NCI-H2107 treated with DMSO at 0.1 percent for 48 hours (cell line): Measurements from ENCODE around the gene COL6A6.
"Not testable (repeated sequence)": the region's sequence is repeated elsewhere in the genome, so short reads cannot be mapped to it uniquely, and the experiment has no call there.

Experiments used
- DNase-seq: peaks from one replicate; lab custom pipeline; 2025; ENCODE audit not compliant: unreplicated experiment; lab: John Stamatoyannopoulos, UW

COL6A6 gene

GRCh38 chr3:130529486-130530215 lies 12.7 kb downstream of the COL6A6 start:
- peak; percentile 88 for DNase-seq

GRCh38 chr3:130533247-130533646 lies 16.3 kb downstream of the COL6A6 start:
- no peak for DNase-seq

GRCh38 chr3:130537673-130538304 lies 20.8 kb downstream of the COL6A6 start:
- no peak for DNase-seq

- no peak for DNase-seq
Measured at GRCh38 chr3:130539005-130539404, 22.0 kb downstream of the COL6A6 start.

GRCh38 chr3:130543322-130543721 lies 26.3 kb downstream of the COL6A6 start:
- no peak for DNase-seq

GRCh38 chr3:130546920-130547679 lies 30.1 kb downstream of the COL6A6 start:
- DNase-seq: no peak

GRCh38 chr3:130547680-130548065 lies 30.7 kb downstream of the COL6A6 start:
- not testable (repeated sequence) for DNase-seq

GRCh38 chr3:130548356-130548755 lies 31.4 kb downstream of the COL6A6 start:
- peak; percentile 35 for DNase-seq

GRCh38 chr3:130557336-130558035 lies 40.5 kb downstream of the COL6A6 start:
- DNase-seq: no peak

GRCh38 chr3:130558366-130558765 lies 41.4 kb downstream of the COL6A6 start:
- no peak for DNase-seq

GRCh38 chr3:130565224-130565623 lies 48.2 kb downstream of the COL6A6 start:
- no peak for DNase-seq
